ENCODE data around the gene AKT1.

Gene AKT1

DNA sequence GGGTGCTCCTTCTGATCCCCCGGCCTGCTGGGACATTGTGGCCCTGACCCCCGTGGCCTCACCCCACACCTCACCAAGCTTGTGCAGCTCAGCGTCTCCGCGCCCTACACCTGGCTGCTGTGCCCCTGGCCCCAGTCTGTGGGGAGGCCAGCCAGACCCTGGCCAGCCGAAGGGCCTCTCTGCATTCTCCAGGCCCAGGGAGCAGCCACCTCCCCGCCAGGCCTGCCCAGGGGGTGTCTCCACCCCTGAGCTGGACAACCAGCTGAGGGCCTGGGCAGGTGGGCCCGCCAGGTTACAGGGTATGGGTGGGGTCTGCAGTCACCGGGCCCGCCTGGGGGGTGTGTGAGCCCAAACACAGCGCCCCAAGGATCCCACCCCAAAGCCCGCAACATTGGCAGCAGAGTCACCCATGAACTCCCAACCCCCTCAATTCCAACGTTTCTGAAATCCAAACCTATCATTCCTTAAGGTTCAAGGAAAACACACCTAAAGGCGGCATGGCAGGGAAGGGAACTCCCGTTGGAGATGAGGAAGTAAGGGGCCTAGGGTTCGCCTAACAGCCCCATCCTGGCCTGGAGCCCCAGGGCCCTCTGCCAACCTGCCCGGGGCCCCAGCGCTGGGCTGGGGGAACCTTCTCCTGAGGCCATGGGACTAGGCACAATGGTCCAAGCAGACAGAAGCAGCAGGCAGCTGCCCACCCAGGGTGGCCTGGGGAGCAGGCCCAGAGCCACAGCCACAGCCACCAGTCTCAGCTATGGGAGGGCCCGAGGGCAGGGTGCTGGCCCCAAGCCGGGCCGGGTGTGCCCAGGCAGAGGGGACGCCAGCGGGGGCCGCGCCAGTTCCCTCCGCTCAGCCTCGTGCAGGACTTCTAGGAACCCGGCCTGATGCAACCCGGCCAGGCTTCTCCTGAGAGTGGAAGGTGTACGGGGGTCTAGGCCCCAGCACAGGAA, 8.5 kb downstream of the AKT1 start:
- TF ChIP-seq, protein P1, sequence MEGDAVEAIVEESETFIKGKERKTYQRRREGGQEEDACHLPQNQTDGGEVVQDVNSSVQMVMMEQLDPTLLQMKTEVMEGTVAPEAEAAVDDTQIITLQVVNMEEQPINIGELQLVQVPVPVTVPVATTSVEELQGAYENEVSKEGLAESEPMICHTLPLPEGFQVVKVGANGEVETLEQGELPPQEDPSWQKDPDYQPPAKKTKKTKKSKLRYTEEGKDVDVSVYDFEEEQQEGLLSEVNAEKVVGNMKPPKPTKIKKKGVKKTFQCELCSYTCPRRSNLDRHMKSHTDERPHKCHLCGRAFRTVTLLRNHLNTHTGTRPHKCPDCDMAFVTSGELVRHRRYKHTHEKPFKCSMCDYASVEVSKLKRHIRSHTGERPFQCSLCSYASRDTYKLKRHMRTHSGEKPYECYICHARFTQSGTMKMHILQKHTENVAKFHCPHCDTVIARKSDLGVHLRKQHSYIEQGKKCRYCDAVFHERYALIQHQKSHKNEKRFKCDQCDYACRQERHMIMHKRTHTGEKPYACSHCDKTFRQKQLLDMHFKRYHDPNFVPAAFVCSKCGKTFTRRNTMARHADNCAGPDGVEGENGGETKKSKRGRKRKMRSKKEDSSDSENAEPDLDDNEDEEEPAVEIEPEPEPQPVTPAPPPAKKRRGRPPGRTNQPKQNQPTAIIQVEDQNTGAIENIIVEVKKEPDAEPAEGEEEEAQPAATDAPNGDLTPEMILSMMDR (IDR thresholded peaks at IDR 0.05; ENCODE audit: insufficient read depth, low read depth, low read length, missing control alignments), result no peak
- no peak overlapping the region for H3K4me3 ChIP-seq (ENCODE audit: low read depth, low read length)
- no peak for DNase-seq (ENCODE audit: low read depth)

DNA sequence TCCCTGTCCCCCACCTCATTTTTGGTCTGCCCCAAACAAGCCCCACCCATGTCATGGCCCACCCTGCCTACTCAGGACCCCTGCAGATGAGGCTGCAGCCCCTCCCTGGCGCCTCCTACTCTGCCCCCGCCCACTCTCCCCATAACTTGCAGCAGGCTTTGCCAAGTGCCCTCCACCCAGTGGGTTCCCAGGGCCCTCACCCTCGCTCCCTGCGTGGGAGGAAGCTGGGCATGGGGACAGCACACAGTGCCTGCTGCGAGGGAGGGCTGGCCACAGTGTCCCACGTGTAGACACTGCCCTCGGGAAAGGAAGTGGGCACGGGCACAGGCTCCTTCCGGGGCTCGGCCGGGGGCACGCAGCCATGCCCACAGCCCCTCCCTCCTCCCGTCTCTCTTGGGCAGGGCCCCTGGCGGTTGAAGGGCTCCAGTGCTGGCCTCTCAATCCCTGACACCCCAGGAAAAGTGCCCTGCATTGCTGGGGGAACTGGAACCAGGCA, 9.4 kb downstream of the AKT1 start:
- DNase-seq (ENCODE audit: low read depth), result no peak
- no peak overlapping the region for H3K4me3 ChIP-seq (ENCODE audit: low read depth, low read length)
- TF ChIP-seq, protein P1 (IDR thresholded peaks at IDR 0.05; ENCODE audit: insufficient read depth, low read depth, low read length, missing control alignments), result no peak

DNA sequence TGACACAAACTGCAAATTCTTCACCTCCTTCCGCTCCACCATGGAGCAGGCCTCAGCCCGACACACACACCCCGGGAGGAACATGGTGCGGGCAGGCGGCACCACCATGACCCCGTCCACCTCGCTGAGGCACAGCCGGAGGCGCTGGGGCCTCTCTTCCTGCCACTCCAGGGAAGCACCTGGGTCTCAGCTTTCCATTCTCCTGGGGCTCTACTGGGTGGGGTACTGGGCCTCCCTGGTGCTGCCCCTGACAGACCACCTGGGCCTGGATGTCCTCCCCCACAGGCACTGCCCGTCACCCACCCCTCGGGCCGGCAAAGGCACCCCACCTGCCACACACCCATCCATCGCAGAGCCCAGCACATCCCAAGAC, 9.9 kb downstream of the AKT1 start:
- TF ChIP-seq, protein P1 (IDR thresholded peaks at IDR 0.05; ENCODE audit: insufficient read depth, low read depth, low read length, missing control alignments), result no peak
- no peak overlapping the region for H3K4me3 ChIP-seq (ENCODE audit: low read depth, low read length)
- no peak for DNase-seq (ENCODE audit: low read depth)

DNA sequence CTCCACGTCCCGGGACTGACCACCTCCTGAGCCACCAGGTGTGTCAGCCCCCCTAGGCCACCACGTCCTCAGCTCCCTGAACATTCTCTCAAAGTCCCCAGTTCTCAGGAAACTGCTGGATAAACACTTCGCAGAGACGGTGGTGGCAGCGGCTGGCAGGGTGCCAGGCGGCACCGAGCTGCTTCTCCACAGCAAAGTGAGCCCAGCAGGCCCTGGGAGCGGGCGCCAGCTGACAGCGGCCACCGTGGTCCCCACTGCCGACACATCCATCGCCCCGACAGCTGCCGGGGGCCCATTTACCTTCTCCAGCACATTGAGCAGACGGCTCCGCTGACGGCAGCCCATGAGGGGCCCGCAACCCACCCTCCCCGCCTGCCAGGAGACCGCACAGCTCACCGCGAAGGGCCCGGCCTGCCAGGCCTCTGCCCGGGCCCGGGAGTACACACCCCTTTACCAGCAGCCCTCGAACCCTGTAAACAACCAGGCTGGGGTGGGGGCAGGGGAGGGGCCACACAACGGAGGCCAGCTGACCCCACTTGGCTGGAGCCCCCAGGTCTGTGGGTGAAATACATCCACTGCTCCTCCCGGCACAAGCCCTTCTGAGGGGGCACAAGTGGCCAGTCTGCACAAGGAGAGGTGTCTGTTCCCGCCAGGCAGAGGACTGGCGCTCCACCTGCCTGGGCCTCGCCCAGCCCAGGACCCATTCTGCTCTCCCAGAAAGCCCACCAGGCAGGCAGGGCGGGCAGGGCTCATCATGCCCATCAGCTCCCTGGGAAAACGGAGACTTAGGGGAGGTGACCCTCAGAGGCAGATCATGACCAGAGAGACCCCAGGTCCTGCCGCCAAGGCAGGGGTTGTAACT, 10.5 kb downstream of the AKT1 start:
- no peak overlapping the region for H3K4me3 ChIP-seq (ENCODE audit: low read depth, low read length)
- TF ChIP-seq, protein P1 (IDR thresholded peaks at IDR 0.05; ENCODE audit: insufficient read depth, low read depth, low read length, missing control alignments), result no peak

DNA sequence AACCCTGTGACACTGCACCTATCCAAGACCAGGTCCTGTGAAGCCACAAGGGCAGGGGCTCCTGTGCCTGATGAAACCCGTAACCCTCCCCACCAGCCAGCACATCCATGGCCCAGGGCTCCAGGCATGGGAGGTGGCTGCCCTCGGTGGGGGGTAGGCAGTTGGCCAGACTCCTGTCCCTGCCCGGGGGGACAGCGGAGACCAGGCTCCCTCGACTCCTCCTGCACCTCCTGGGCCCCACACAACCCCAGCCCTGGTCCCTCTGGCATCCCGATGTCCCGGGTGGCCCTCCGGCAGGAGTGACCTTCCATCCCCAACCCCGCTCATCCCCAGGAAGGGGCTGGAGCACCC, 11.4 kb downstream of the AKT1 start:
- no peak overlapping the region for H3K4me3 ChIP-seq (ENCODE audit: low read depth, low read length)
- TF ChIP-seq, protein P1 (IDR thresholded peaks at IDR 0.05; ENCODE audit: insufficient read depth, low read depth, low read length, missing control alignments), result no peak
- no peak for DNase-seq (ENCODE audit: low read depth)

More for the DNA sequence above, 10.5 kb downstream of the AKT1 start:
- DNase-seq (ENCODE audit: low read depth), result no peak

DNA sequence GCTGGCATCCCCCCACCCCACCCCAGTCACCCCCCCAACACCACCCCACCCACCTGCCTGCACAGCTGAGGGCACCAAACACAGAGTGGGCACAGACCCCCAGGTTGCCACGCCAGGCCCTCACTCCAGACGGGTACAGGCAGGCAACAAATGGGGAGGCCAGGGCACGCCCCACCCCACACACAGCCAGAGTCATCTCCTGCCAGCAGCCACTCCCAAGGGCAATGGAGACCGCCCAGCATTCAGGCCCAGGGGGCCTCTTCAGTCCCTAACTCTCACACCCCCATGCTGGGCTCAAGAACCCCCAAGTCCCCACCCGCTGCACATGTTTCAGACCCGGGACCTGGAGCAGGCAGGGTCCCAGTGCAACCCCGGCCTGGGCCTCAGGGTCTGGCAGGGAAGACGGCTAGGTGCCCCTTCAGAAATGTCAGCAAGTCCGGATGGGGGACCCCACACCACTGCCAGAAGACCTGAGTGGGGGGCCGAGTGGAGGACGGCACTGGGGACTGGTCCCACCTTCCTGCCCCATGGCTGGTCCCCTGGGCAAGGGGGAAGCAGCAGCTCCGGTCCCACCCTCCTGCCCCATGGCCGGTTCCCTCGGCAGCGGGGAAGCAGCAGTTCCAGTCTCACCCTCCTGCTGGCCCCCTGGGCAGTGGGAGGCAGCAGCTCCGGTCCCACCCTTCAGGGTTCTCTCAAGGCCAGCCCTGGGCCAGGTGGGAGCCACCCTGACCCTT, 11.9 kb downstream of the AKT1 start:
- TF ChIP-seq, protein P1 (IDR thresholded peaks at IDR 0.05; ENCODE audit: insufficient read depth, low read depth, low read length, missing control alignments), result no peak
- no peak overlapping the region for H3K4me3 ChIP-seq (ENCODE audit: low read depth, low read length)
- DNase-seq (ENCODE audit: low read depth), result no peak
